Measurements from ENCODE around the gene LEKR1.

The LEKR1 gene

DNA sequence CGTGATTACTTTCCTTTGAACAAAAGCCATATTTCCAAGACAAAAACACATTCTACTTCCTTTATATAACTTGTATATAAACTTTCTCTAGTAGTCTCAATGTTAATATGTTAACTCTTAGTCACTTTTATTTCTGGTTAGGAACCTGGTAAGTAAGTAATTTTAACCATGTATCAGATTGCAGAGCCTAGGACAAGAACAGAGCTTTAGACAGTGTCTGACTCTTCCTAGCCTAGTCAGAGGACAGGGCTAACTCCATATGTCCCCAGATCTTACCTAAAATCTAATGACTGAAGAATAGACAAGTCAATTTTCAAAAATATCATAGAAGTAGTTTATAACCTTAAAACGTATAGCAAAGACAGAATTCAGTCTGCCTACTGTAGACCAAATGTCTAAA lies 8.3 kb downstream of the LEKR1 start:
- TF ChIP-seq, protein P1, sequence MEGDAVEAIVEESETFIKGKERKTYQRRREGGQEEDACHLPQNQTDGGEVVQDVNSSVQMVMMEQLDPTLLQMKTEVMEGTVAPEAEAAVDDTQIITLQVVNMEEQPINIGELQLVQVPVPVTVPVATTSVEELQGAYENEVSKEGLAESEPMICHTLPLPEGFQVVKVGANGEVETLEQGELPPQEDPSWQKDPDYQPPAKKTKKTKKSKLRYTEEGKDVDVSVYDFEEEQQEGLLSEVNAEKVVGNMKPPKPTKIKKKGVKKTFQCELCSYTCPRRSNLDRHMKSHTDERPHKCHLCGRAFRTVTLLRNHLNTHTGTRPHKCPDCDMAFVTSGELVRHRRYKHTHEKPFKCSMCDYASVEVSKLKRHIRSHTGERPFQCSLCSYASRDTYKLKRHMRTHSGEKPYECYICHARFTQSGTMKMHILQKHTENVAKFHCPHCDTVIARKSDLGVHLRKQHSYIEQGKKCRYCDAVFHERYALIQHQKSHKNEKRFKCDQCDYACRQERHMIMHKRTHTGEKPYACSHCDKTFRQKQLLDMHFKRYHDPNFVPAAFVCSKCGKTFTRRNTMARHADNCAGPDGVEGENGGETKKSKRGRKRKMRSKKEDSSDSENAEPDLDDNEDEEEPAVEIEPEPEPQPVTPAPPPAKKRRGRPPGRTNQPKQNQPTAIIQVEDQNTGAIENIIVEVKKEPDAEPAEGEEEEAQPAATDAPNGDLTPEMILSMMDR (IDR thresholded peaks at IDR 0.05; ENCODE audit: poor library complexity, severe bottlenecking), result no peak
- no peak overlapping the region for H3K4me3 ChIP-seq (ENCODE audit: severe bottlenecking)

DNA sequence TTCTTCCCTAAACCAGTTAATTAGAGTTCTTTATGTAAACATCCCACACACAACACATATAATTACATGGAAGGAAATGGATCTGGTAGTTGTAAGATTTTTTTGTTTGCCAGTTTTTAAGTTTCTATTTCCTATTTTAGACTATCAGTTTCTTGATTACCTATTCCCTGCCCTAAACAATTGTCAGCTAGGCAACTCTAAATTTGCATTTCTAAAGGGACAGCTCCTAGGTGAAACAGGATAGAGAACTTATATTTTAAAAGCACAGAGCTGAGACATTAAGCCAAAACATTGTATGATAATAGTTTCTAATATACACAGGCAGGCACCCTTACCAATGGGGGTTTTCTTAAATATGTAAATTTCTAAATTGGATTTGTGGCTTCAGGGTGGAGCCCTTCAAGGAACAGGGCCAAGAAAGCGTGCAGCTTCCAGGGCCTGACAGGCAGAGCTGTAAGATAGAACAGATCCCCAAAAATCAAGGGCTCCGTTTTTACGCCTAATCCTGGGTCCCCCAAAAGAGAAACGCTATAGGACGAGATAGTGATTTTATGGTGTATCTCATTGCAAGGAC lies 8.9 kb downstream of the LEKR1 start:
- no peak overlapping the region for H3K4me3 ChIP-seq (ENCODE audit: severe bottlenecking)
- no peak overlapping the region for H3K27ac ChIP-seq (ENCODE audit: poor library complexity, severe bottlenecking)
- H3K9me3 ChIP-seq (ENCODE audit: severe bottlenecking), result no peaks in the 10 kb centered on the region
- ATAC-seq (ENCODE audit: low read depth) (no peak), DNase-seq (ENCODE audit: low spot score) (no peak)
- no peaks in the 10 kb centered on the region for H3K4me1 ChIP-seq (ENCODE audit: insufficient read depth, poor library complexity, severe bottlenecking)
- no peaks in the 10 kb centered on the region for H3K36me3 ChIP-seq (ENCODE audit: low read depth)
- TF ChIP-seq, protein P1 (IDR thresholded peaks at IDR 0.05; ENCODE audit: poor library complexity, severe bottlenecking), result no peak
- H3K27me3 ChIP-seq (ENCODE audit: insufficient read depth, poor library complexity, severe bottlenecking), result no peaks in the 10 kb centered on the region

More for the DNA sequence above, 8.3 kb downstream of the LEKR1 start:
- no peaks in the 10 kb centered on the region for H3K4me1 ChIP-seq (ENCODE audit: insufficient read depth, poor library complexity, severe bottlenecking)
- no peaks in the 10 kb centered on the region for H3K9me3 ChIP-seq (ENCODE audit: severe bottlenecking)
- H3K36me3 ChIP-seq (ENCODE audit: low read depth), result no peaks in the 10 kb centered on the region
- ATAC-seq (ENCODE audit: low read depth), result no peak
- DNase-seq (ENCODE audit: low spot score), result no peak
- no peak overlapping the region for H3K27ac ChIP-seq (ENCODE audit: poor library complexity, severe bottlenecking)
- H3K27me3 ChIP-seq (ENCODE audit: insufficient read depth, poor library complexity, severe bottlenecking), result no peaks in the 10 kb centered on the region

DNA sequence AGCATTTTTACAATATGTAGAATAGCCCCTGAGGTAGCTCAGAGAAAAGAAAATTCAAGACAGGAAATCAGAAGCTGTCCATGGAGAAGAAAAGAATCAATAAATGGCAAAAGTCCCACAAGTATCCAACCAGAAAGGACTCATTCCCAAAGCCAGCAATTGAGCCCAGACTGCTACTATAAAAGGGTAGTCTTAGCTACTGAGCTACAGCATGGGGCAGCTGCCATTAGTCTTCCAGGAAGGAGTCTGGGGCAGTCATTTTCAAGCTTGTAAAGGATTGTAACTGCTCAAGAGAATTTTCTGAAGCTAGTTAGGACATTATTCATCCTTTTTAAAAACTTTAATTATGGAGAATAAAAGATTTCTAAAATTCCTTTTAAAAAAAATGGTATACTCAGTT lies 10.5 kb downstream of the LEKR1 start:
- no peaks in the 10 kb centered on the region for H3K9me3 ChIP-seq (ENCODE audit: severe bottlenecking)
- TF ChIP-seq, protein P1 (IDR thresholded peaks at IDR 0.05; ENCODE audit: poor library complexity, severe bottlenecking), result no peak
- no peaks in the 10 kb centered on the region for H3K4me1 ChIP-seq (ENCODE audit: insufficient read depth, poor library complexity, severe bottlenecking)
- ATAC-seq (ENCODE audit: low read depth) (no peak), DNase-seq (ENCODE audit: low spot score) (no peak)
- no peak overlapping the region for H3K27ac ChIP-seq (ENCODE audit: poor library complexity, severe bottlenecking)
- no peak overlapping the region for H3K4me3 ChIP-seq (ENCODE audit: severe bottlenecking)
- H3K36me3 ChIP-seq (ENCODE audit: low read depth), result no peaks in the 10 kb centered on the region
- H3K27me3 ChIP-seq (ENCODE audit: insufficient read depth, poor library complexity, severe bottlenecking), result no peaks in the 10 kb centered on the region

DNA sequence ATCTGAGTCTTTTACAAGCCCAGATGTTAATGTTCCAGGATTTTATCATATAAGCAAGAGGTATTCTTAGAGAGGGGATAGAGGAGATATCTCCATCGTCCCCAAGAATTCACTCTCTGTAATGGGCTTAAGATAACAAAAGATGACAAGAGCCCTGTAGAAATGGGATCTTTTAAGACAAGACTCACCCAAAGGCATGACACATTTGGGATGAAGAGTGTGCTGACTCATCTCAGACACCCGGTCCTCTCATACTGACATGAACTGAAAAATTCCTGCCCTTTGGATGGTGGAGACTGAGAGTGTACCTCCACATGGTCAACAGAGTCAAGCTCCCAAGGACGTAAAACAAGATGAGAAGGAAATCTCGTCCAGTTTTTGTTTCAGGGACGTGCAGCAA lies 11.0 kb downstream of the LEKR1 start:
- no peak overlapping the region for H3K4me3 ChIP-seq (ENCODE audit: severe bottlenecking)
- H3K36me3 ChIP-seq (ENCODE audit: low read depth), result no peaks in the 10 kb centered on the region
- no peaks in the 10 kb centered on the region for H3K27me3 ChIP-seq (ENCODE audit: insufficient read depth, poor library complexity, severe bottlenecking)
- no peak for DNase-seq (ENCODE audit: low spot score)
- TF ChIP-seq, protein P1 (IDR thresholded peaks at IDR 0.05; ENCODE audit: poor library complexity, severe bottlenecking), result no peak
- no peaks in the 10 kb centered on the region for H3K9me3 ChIP-seq (ENCODE audit: severe bottlenecking)
- ATAC-seq (ENCODE audit: low read depth), result peak; percentile 59; the same call in 2 of the 3 replicates
- no peaks in the 10 kb centered on the region for H3K4me1 ChIP-seq (ENCODE audit: insufficient read depth, poor library complexity, severe bottlenecking)
- H3K27ac ChIP-seq (ENCODE audit: poor library complexity, severe bottlenecking), result no peak overlapping the region

DNA sequence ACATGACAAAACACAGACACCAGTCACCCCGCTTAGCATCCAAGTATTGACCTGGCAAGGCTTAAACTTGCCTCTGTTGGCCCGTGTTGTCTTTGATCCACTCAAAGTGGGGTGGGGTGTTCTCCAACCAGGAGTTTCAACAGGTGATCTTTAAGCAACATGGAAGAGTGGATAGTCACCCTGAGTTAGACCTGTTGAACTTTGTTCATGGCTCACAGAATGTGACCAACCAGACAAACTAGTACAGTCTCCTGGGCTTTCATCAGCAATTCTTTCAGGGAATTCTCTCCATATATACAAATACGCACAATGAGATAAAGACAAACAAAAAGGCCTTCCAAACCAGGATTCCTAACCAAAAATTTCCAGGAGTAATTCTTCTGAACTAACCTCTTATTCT lies 11.9 kb downstream of the LEKR1 start:
- H3K4me3 ChIP-seq (ENCODE audit: severe bottlenecking), result no peak overlapping the region
- no peak for ATAC-seq (ENCODE audit: low read depth)
- TF ChIP-seq, protein P1 (IDR thresholded peaks at IDR 0.05; ENCODE audit: poor library complexity, severe bottlenecking), result no peak

More for the DNA sequence above, 11.9 kb downstream of the LEKR1 start:
- Histone ChIP-seq H3K9me3 (ENCODE audit: severe bottlenecking) (no peaks in the 10 kb centered on the region), H3K4me1 (ENCODE audit: insufficient read depth, poor library complexity, severe bottlenecking) (no peaks in the 10 kb centered on the region), H3K27ac (ENCODE audit: poor library complexity, severe bottlenecking) (no peak overlapping the region), H3K36me3 (ENCODE audit: low read depth) (no peaks in the 10 kb centered on the region), H3K27me3 (ENCODE audit: insufficient read depth, poor library complexity, severe bottlenecking) (no peaks in the 10 kb centered on the region)
- no peak for DNase-seq (ENCODE audit: low spot score)

All from RWPE2 (cell line).